Vagina (tissue), 2 donors: ENCODE data around the gene TLNRD1.

ENCODE experiments used
- POLR2A ChIP-seq, 2 donors: fragments of 450-650 bp; IDR thresholded peaks; one replicate each; pipeline ENCODE4 v1.6.1; 2017; ENCODE audit warnings: antibody characterized with exemption in 2 of 2, mild to moderate bottlenecking in 2 of 2, moderate library complexity in 2 of 2
- POLR2AphosphoS5 ChIP-seq, 2 donors: sonication (generic); formaldehyde crosslinking; IDR thresholded peaks; one replicate each; pipeline ENCODE4 v1.9.0; 2017; ENCODE audit warnings: antibody characterized with exemption in 2 of 2, mild to moderate bottlenecking in 2 of 2, low read depth in 1 of 2; ENCODE audit not compliant: insufficient read depth in 1 of 2
- TF ChIP-seq, protein P1 (sequence below), 3 experiments: fragments of 450-650 bp in 2 of 3; fragments of 200-600 bp in 1 of 3; sonication (generic) in 1 of 3; IDR thresholded peaks; one replicate each; pipeline ENCODE4 v1.5.1; 2017 to 2019; ENCODE audit warnings: antibody characterized with exemption in 3 of 3, mild to moderate bottlenecking in 2 of 3, moderate library complexity in 2 of 3

DNA sequence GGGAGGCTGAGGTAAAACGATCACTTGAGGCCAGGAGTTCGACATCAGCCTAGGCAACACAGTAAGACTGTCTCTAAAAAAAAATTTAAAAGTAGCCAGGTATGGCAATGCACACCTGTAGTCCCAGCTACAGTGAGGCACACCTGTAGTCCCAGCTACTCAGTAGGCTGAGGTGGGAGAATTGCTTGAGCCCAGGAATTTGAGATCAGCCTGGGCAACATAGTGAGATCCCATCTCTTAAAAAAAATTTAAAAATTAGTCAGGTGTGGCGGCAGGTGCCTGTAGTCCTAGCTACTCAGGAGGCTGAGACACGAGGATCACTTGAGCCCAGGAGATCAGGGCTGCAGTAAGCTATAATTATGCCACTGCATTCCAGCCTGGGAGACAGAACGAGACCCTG lies 17.9 kb upstream of the TLNRD1 start:
- TF ChIP-seq, protein P1, sequence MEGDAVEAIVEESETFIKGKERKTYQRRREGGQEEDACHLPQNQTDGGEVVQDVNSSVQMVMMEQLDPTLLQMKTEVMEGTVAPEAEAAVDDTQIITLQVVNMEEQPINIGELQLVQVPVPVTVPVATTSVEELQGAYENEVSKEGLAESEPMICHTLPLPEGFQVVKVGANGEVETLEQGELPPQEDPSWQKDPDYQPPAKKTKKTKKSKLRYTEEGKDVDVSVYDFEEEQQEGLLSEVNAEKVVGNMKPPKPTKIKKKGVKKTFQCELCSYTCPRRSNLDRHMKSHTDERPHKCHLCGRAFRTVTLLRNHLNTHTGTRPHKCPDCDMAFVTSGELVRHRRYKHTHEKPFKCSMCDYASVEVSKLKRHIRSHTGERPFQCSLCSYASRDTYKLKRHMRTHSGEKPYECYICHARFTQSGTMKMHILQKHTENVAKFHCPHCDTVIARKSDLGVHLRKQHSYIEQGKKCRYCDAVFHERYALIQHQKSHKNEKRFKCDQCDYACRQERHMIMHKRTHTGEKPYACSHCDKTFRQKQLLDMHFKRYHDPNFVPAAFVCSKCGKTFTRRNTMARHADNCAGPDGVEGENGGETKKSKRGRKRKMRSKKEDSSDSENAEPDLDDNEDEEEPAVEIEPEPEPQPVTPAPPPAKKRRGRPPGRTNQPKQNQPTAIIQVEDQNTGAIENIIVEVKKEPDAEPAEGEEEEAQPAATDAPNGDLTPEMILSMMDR (IDR thresholded peaks at IDR 0.05): no peak
- TF ChIP-seq POLR2A (IDR thresholded peaks at IDR 0.05) (no peak), POLR2AphosphoS5 (IDR thresholded peaks at IDR 0.05; ENCODE audit: insufficient read depth in 1 of 2, low read depth in 1 of 2) (no peak)
